ENCODE data around the gene IGHMBP2.

DNA sequence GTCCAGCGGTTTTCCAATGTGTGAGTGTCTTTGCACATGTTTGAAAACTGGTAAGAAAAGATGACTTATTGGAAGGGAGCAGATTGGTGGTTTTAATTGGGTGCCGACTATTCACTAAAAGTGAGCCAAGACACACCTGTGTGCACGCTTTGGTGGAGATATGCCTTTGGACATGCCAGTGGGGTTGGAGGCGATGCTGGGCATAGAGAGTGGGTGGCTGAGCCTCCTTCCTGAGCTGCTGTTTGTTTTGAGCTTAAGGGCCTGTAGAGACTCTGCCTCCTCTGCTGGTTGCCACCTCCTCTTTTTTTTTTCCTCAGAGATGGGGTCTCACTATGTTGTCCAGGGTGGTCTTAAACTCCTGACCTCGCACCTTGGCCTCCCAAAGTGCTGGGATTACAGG, 9.5 kb downstream of the IGHMBP2 start:
- TF ChIP-seq, protein P1, sequence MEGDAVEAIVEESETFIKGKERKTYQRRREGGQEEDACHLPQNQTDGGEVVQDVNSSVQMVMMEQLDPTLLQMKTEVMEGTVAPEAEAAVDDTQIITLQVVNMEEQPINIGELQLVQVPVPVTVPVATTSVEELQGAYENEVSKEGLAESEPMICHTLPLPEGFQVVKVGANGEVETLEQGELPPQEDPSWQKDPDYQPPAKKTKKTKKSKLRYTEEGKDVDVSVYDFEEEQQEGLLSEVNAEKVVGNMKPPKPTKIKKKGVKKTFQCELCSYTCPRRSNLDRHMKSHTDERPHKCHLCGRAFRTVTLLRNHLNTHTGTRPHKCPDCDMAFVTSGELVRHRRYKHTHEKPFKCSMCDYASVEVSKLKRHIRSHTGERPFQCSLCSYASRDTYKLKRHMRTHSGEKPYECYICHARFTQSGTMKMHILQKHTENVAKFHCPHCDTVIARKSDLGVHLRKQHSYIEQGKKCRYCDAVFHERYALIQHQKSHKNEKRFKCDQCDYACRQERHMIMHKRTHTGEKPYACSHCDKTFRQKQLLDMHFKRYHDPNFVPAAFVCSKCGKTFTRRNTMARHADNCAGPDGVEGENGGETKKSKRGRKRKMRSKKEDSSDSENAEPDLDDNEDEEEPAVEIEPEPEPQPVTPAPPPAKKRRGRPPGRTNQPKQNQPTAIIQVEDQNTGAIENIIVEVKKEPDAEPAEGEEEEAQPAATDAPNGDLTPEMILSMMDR (IDR thresholded peaks at IDR 0.05; ENCODE audit: insufficient read depth, low read length, poor library complexity, severe bottlenecking): no peak
- no peak for TF ChIP-seq EZH2phosphoT487 (conservative IDR thresholded peaks at IDR 0.05; ENCODE audit: low read length)

Data from SU-DHL-6 (cell line).